ENCODE data around the gene MRPL33. TPM values are rescaled to one million over a fixed set of nuclear protein-coding genes. Genes with fewer than 3 reads are reported as not detected.

Gene MRPL33
- total RNA-seq, 2 donors from 2014 or later: 26.5 to 92.0 TPM

DNA sequence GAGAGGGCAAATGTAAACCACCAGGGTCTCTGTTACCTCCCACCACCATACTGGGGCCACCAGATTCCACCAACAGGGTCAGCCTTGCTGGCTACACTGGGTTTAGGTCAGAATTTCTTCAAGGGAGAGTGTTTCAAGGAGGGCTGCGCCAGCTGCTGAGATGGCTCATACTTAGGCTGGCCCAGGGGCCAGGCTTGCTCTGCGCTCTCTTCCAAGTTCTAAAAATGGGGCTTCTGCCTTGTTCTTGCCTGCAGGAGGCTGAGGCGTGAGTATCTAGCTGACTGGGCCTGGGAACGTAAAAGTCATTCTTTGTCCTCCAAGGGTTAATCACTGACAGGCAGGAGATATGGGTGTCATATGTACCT is 28.1 kb downstream of the MRPL33 start:
- Histone ChIP-seq H3K27me3 (no peaks in the 10 kb centered on the region), H3K9me3 (no peaks in the 10 kb centered on the region), H3K4me1 (no peaks in the 10 kb centered on the region), H3K36me3 (replicated peaks in 1 of 2; ENCODE audit: insufficient read depth in 1 of 2, low read depth in 2 of 2) (no peaks in the 10 kb centered on the region), H3K27ac (peak overlapping the region in 1 of 4 donors; percentile 16), H3K4me3 (no peak overlapping the region)
- 93 to 96% methylated on average over 4 of the region's 4 CpGs for WGBS, 2 donors
- no peak for ATAC-seq
- TF ChIP-seq POLR2A (IDR thresholded peaks at IDR 0.05): no peak
- TF ChIP-seq, protein P1, sequence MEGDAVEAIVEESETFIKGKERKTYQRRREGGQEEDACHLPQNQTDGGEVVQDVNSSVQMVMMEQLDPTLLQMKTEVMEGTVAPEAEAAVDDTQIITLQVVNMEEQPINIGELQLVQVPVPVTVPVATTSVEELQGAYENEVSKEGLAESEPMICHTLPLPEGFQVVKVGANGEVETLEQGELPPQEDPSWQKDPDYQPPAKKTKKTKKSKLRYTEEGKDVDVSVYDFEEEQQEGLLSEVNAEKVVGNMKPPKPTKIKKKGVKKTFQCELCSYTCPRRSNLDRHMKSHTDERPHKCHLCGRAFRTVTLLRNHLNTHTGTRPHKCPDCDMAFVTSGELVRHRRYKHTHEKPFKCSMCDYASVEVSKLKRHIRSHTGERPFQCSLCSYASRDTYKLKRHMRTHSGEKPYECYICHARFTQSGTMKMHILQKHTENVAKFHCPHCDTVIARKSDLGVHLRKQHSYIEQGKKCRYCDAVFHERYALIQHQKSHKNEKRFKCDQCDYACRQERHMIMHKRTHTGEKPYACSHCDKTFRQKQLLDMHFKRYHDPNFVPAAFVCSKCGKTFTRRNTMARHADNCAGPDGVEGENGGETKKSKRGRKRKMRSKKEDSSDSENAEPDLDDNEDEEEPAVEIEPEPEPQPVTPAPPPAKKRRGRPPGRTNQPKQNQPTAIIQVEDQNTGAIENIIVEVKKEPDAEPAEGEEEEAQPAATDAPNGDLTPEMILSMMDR (IDR thresholded peaks at IDR 0.05): no peak
- intact Hi-C loops (cut with DNase I): no loop called here
- DNase-seq: no peak

DNA sequence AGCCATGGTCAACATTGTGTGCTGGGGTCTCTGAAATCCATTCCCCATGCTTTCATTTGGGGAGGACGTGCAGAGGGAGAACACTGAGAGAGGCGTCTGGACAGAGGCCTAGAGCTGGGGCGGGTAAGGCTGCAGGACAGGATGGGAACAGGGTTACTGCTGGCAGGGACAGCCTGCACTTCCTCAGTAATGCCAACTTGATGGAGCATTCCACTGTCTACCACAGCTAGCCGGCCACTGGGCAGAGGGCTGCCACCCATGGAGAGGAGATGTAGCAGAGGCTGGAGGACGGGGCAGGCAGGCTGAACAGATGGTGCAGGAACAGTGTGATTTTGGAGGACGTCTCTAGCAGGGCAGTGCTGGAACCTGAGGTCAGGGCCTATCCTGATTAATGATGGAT is 29.3 kb downstream of the MRPL33 start:
- intact Hi-C loops (cut with DNase I): no loop called here
- DNase-seq (no peak), ATAC-seq (no peak)
- H3K4me3 ChIP-seq: no peak overlapping the region
- no peak for TF ChIP-seq POLR2A (IDR thresholded peaks at IDR 0.05)
- TF ChIP-seq, protein P1 (IDR thresholded peaks at IDR 0.05): no peak
- H3K36me3 ChIP-seq (replicated peaks in 1 of 2; ENCODE audit: insufficient read depth in 1 of 2, low read depth in 2 of 2): no peaks in the 10 kb centered on the region
- no peaks in the 10 kb centered on the region for H3K4me1 ChIP-seq
- H3K27ac ChIP-seq: no peak overlapping the region
- H3K9me3 ChIP-seq: no peaks in the 10 kb centered on the region
- WGBS, 2 donors: 82 to 90% methylated on average over 6 of the region's 6 CpGs
- no peaks in the 10 kb centered on the region for H3K27me3 ChIP-seq

DNA sequence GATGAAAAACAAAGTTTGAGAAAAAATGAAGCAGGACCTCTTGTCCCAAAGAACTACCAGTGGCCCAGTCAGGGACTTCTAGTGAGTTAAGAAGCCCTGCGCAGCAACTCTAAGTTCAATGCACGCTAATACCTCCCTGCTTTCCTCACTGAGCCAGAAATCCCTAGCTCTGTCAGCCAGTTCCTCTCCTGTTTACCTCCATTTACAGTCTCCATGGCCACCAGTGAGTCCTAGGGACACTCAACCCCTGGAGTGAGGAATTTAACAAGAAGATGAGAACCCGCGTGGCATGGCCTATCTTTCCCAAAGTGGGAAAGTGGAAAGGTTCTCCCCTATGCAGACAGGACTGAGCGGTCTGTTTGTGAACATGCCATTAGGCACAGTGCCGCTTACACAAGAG is 31.0 kb downstream of the MRPL33 start:
- 96 to 97% methylated on average over 5 to 6 of the region's 6 CpGs for WGBS, 2 donors
- no peaks in the 10 kb centered on the region for H3K36me3 ChIP-seq (replicated peaks in 1 of 2; ENCODE audit: insufficient read depth in 1 of 2, low read depth in 2 of 2)
- ATAC-seq (no peak), DNase-seq (no peak)
- no peak overlapping the region for H3K4me3 ChIP-seq
- no peaks in the 10 kb centered on the region for H3K4me1 ChIP-seq
- no peaks in the 10 kb centered on the region for H3K9me3 ChIP-seq
- no peak overlapping the region for H3K27ac ChIP-seq
- H3K27me3 ChIP-seq: no peaks in the 10 kb centered on the region
- TF ChIP-seq, protein P1 (IDR thresholded peaks at IDR 0.05): no peak
- no peak for TF ChIP-seq POLR2A (IDR thresholded peaks at IDR 0.05)
- intact Hi-C loops (cut with DNase I): no loop called here

DNA sequence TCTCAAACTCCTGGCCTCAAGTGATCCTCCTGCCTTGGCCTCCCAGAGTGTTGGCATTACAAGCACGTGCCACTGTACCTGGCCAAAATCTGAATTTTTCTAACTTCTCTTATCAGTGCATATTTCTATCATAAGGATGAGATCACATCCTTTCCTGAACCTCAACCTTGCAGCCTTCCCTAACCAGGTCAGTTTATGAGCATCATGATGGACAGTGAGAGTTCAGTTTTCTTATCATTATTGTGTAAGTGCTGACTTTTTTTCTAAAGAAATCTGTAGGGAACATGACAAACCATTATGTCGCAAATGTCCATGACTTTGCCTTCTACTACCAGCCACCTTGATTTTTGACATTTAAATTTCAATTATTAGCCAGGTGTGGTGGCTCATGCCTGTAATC is 31.5 kb downstream of the MRPL33 start:
- Histone ChIP-seq H3K36me3 (replicated peaks in 1 of 2; ENCODE audit: insufficient read depth in 1 of 2, low read depth in 2 of 2) (no peaks in the 10 kb centered on the region), H3K9me3 (no peaks in the 10 kb centered on the region), H3K4me1 (no peaks in the 10 kb centered on the region), H3K27ac (no peak overlapping the region), H3K27me3 (no peaks in the 10 kb centered on the region), H3K4me3 (no peak overlapping the region)
- TF ChIP-seq POLR2A (IDR thresholded peaks at IDR 0.05): no peak
- TF ChIP-seq, protein P1 (IDR thresholded peaks at IDR 0.05): no peak
- DNase-seq (no peak), ATAC-seq (no peak)
- intact Hi-C loops (cut with DNase I): no loop called here
- WGBS, 2 donors: 91 to 96% methylated on average over 2 of the region's 2 CpGs

DNA sequence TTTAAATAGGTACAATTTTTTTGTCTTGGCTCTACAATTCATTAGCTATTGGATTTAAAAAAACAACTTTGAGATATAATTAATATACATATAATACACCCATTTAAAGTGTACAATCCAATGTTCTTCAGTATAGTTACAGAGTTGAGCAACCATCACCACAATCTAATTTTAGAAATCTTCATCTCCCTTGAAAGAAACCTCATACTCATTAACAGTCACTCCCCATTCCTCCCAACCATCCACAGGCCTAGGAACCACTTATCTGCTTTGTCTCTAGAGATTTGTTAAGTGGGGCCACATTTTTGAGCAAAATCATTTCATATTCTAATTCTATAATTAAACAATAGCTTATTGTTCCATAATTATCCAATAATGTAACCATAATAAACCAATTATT is 32.6 kb downstream of the MRPL33 start:
- TF ChIP-seq, protein P1 (IDR thresholded peaks at IDR 0.05): no peak
- Histone ChIP-seq H3K27me3 (no peaks in the 10 kb centered on the region), H3K9me3 (no peaks in the 10 kb centered on the region), H3K27ac (no peak overlapping the region), H3K4me1 (no peaks in the 10 kb centered on the region), H3K36me3 (replicated peaks in 1 of 2; ENCODE audit: insufficient read depth in 1 of 2, low read depth in 2 of 2) (no peaks in the 10 kb centered on the region), H3K4me3 (no peak overlapping the region)
- no peak for ATAC-seq
- intact Hi-C loops (cut with DNase I): no loop called here
- no peak for DNase-seq
